Measurements from ENCODE around the gene GRHL3. TPM values are rescaled to one million over a fixed set of nuclear protein-coding genes. Genes with fewer than 3 reads are reported as not detected.
"Not testable (repeated sequence)": the region's sequence is repeated elsewhere in the genome, so short reads cannot be mapped to it uniquely, and the experiment has no call there.

GRHL3 gene
- not detected for total RNA-seq

GRCh38 chr1:24319312-24319863, at the start of gene GRHL3:
GRHL3 (plus strand) TSS chr1:24319357; CDS start chr1:24319552, 195 bp downstream.
- H3K27me3 ChIP-seq (ENCODE audit: insufficient read depth, low read length) = peaks cover 73% of the 10 kb centered on the region
- H3K4me3 ChIP-seq (ENCODE audit: low read length) = no peak within 1 kb of the TSS
- no peaks in the 10 kb centered on the region for H3K9me3 ChIP-seq (ENCODE audit: low read depth, low read length)
- peaks cover 38% of the 10 kb centered on the region for H3K4me1 ChIP-seq (ENCODE audit: insufficient read depth, low read length)

- not testable (repeated sequence) for H3K4me1 ChIP-seq (ENCODE audit: insufficient read depth, low read length); H3K4me3 ChIP-seq (ENCODE audit: low read length); H3K27me3 ChIP-seq (ENCODE audit: insufficient read depth, low read length); H3K9me3 ChIP-seq (ENCODE audit: low read depth, low read length)
Measured at GRCh38 chr1:24274203-24275103, 44.7 kb upstream of the GRHL3 start.

- Histone ChIP-seq H3K4me1 (ENCODE audit: insufficient read depth, low read length) (no peaks in the 10 kb centered on the region), H3K4me3 (ENCODE audit: low read length) (no peak overlapping the region), H3K9me3 (ENCODE audit: low read depth, low read length) (no peaks in the 10 kb centered on the region), H3K27me3 (ENCODE audit: insufficient read depth, low read length) (peaks cover 8% of the 10 kb centered on the region)
Measured at GRCh38 chr1:24275104-24275410, 44.1 kb upstream of the GRHL3 start.

GRCh38 chr1:24275510-24275909, 43.6 kb upstream of the GRHL3 start:
- peaks cover 8% of the 10 kb centered on the region for H3K27me3 ChIP-seq (ENCODE audit: insufficient read depth, low read length)
- no peak overlapping the region for H3K4me3 ChIP-seq (ENCODE audit: low read length)
- no peaks in the 10 kb centered on the region for H3K4me1 ChIP-seq (ENCODE audit: insufficient read depth, low read length)
- H3K9me3 ChIP-seq (ENCODE audit: low read depth, low read length) = no peaks in the 10 kb centered on the region

- no peak overlapping the region for H3K4me3 ChIP-seq (ENCODE audit: low read length)
Measured at GRCh38 chr1:24276791-24277190, 42.4 kb upstream of the GRHL3 start.

GRCh38 chr1:24277420-24278169, 41.6 kb upstream of the GRHL3 start:
- H3K9me3 ChIP-seq (ENCODE audit: low read depth, low read length) = no peaks in the 10 kb centered on the region
- H3K27me3 ChIP-seq (ENCODE audit: insufficient read depth, low read length) = peaks cover 8% of the 10 kb centered on the region
- H3K4me3 ChIP-seq (ENCODE audit: low read length) = no peak overlapping the region
- H3K4me1 ChIP-seq (ENCODE audit: insufficient read depth, low read length) = no peaks in the 10 kb centered on the region

More at GRCh38 chr1:24276791-24277190, 42.4 kb upstream of the GRHL3 start:
- no peaks in the 10 kb centered on the region for H3K9me3 ChIP-seq (ENCODE audit: low read depth, low read length)
- peaks cover 8% of the 10 kb centered on the region for H3K27me3 ChIP-seq (ENCODE audit: insufficient read depth, low read length)
- no peaks in the 10 kb centered on the region for H3K4me1 ChIP-seq (ENCODE audit: insufficient read depth, low read length)

- Histone ChIP-seq H3K27me3 (ENCODE audit: insufficient read depth, low read length) (peaks cover 4% of the 10 kb centered on the region), H3K4me3 (ENCODE audit: low read length) (no peak overlapping the region), H3K9me3 (ENCODE audit: low read depth, low read length) (no peaks in the 10 kb centered on the region), H3K4me1 (ENCODE audit: insufficient read depth, low read length) (no peaks in the 10 kb centered on the region)
Measured at GRCh38 chr1:24278726-24279125, 40.4 kb upstream of the GRHL3 start.

- Histone ChIP-seq H3K9me3 (ENCODE audit: low read depth, low read length) (no peaks in the 10 kb centered on the region), H3K27me3 (ENCODE audit: insufficient read depth, low read length) (peaks cover 4% of the 10 kb centered on the region), H3K4me3 (ENCODE audit: low read length) (no peak overlapping the region), H3K4me1 (ENCODE audit: insufficient read depth, low read length) (no peaks in the 10 kb centered on the region)
Measured at GRCh38 chr1:24279590-24280232, 39.4 kb upstream of the GRHL3 start.

- no peaks in the 10 kb centered on the region for H3K4me1 ChIP-seq (ENCODE audit: insufficient read depth, low read length)
- peaks cover 4% of the 10 kb centered on the region for H3K27me3 ChIP-seq (ENCODE audit: insufficient read depth, low read length)
- H3K4me3 ChIP-seq (ENCODE audit: low read length) = no peak overlapping the region
- H3K9me3 ChIP-seq (ENCODE audit: low read depth, low read length) = no peaks in the 10 kb centered on the region
Measured at GRCh38 chr1:24281591-24281990, 37.6 kb upstream of the GRHL3 start.

- no peak overlapping the region for H3K4me3 ChIP-seq (ENCODE audit: low read length)
- no peaks in the 10 kb centered on the region for H3K27me3 ChIP-seq (ENCODE audit: insufficient read depth, low read length)
- no peaks in the 10 kb centered on the region for H3K4me1 ChIP-seq (ENCODE audit: insufficient read depth, low read length)
- H3K9me3 ChIP-seq (ENCODE audit: low read depth, low read length) = no peaks in the 10 kb centered on the region
Measured at GRCh38 chr1:24282491-24282890, 36.7 kb upstream of the GRHL3 start.

- Histone ChIP-seq H3K9me3 (ENCODE audit: low read depth, low read length) (no peaks in the 10 kb centered on the region), H3K4me3 (ENCODE audit: low read length) (no peak overlapping the region), H3K4me1 (ENCODE audit: insufficient read depth, low read length) (no peaks in the 10 kb centered on the region), H3K27me3 (ENCODE audit: insufficient read depth, low read length) (no peaks in the 10 kb centered on the region)
Measured at GRCh38 chr1:24283326-24284155, 35.6 kb upstream of the GRHL3 start.

- no peaks in the 10 kb centered on the region for H3K27me3 ChIP-seq (ENCODE audit: insufficient read depth, low read length)
- no peaks in the 10 kb centered on the region for H3K4me1 ChIP-seq (ENCODE audit: insufficient read depth, low read length)
- H3K9me3 ChIP-seq (ENCODE audit: low read depth, low read length) = no peaks in the 10 kb centered on the region
- no peak overlapping the region for H3K4me3 ChIP-seq (ENCODE audit: low read length)
Measured at GRCh38 chr1:24284156-24284471, 35.0 kb upstream of the GRHL3 start.

GRCh38 chr1:24285231-24285630, 33.9 kb upstream of the GRHL3 start:
- Histone ChIP-seq H3K9me3 (ENCODE audit: low read depth, low read length) (no peaks in the 10 kb centered on the region), H3K4me1 (ENCODE audit: insufficient read depth, low read length) (no peaks in the 10 kb centered on the region), H3K27me3 (ENCODE audit: insufficient read depth, low read length) (no peaks in the 10 kb centered on the region), H3K4me3 (ENCODE audit: low read length) (no peak overlapping the region)

GRCh38 chr1:24286246-24287010, 32.7 kb upstream of the GRHL3 start:
- H3K27me3 ChIP-seq (ENCODE audit: insufficient read depth, low read length) = no peaks in the 10 kb centered on the region
- H3K9me3 ChIP-seq (ENCODE audit: low read depth, low read length) = no peaks in the 10 kb centered on the region
- H3K4me1 ChIP-seq (ENCODE audit: insufficient read depth, low read length) = no peaks in the 10 kb centered on the region
- H3K4me3 ChIP-seq (ENCODE audit: low read length) = no peak overlapping the region

All from mononuclear cell (primary cell).